Omental fat pad (tissue), 4 donors: Measurements from ENCODE around the gene PHLDA2. TPM values are rescaled to one million over a fixed set of nuclear protein-coding genes. Genes with fewer than 3 reads are reported as not detected.

Experiments used
- ATAC-seq: fragments of 150-250 bp; one replicate; pipeline ENCODE4 v1.9.1; 2016; ENCODE audit warnings: mild to moderate bottlenecking, moderate library complexity; ENCODE audit not compliant: low FRiP score
- DNase-seq: peaks from one replicate; pipeline ENCODE4 v3.0.0-alpha.2; 2019; ENCODE audit warnings: low spot score
- total RNA-seq, 4 donors: library from RNA; depleted of rRNA; stranded (reverse); fragments of >200 nt; gene quantifications; one replicate each; pipeline ENCODE4 v1.1.0, GENCODE V29; 2016
- TF ChIP-seq, protein P1 (sequence below), 3 donors: fragments of 450-650 bp; IDR thresholded peaks; one replicate each; pipeline ENCODE4 v1.5.1; 2016 to 2017; ENCODE audit warnings: antibody characterized with exemption in 3 of 3, mild to moderate bottlenecking in 3 of 3, moderate library complexity in 2 of 3

PHLDA2 gene
- total RNA-seq, 4 donors from 2014 or later = 3.8 to 10.2 (median 7.1) TPM; not detected in 1

DNA sequence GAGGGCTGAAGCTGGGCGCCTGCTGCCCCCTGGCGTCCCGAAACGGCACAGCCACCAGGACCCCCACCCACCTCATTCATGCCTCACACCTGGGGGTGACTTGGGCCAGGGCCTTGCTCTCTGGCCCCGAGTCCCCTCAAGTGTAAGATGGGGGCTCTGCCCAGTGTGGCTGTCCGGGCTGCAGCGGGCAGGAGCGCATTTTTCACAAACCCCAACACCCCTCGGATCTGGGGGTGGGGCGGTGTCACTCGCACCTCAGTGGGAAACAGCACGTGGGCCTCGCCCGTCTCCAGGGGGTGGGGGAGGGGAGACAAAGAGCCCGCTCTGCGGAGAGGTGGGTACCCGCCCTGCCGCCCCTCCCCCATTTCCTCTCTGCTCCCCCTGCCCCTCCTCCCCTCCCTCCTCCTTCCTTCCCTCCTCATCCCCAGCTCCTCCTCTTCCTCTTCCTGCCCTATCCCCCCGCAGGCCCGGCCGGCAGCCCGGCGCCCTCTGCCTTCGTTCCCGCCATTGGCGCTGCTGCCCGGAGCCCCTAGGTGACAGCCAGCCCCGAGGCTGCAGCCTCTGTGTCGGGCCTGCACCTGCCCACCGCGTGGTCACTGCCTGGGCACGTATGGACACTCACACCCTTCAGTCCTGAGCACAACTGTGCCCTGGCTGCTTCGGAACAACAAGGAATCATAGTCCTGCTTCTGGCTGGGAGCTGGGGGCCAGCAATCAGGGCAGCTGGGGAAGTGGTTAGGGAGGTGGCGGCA lies 36.8 kb downstream of the PHLDA2 start:
- DNase-seq (no peak), ATAC-seq (peak; percentile 55)
- TF ChIP-seq, protein P1, sequence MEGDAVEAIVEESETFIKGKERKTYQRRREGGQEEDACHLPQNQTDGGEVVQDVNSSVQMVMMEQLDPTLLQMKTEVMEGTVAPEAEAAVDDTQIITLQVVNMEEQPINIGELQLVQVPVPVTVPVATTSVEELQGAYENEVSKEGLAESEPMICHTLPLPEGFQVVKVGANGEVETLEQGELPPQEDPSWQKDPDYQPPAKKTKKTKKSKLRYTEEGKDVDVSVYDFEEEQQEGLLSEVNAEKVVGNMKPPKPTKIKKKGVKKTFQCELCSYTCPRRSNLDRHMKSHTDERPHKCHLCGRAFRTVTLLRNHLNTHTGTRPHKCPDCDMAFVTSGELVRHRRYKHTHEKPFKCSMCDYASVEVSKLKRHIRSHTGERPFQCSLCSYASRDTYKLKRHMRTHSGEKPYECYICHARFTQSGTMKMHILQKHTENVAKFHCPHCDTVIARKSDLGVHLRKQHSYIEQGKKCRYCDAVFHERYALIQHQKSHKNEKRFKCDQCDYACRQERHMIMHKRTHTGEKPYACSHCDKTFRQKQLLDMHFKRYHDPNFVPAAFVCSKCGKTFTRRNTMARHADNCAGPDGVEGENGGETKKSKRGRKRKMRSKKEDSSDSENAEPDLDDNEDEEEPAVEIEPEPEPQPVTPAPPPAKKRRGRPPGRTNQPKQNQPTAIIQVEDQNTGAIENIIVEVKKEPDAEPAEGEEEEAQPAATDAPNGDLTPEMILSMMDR (IDR thresholded peaks at IDR 0.05) = peak in 2 of 3 donors; percentile 55 to 68

DNA sequence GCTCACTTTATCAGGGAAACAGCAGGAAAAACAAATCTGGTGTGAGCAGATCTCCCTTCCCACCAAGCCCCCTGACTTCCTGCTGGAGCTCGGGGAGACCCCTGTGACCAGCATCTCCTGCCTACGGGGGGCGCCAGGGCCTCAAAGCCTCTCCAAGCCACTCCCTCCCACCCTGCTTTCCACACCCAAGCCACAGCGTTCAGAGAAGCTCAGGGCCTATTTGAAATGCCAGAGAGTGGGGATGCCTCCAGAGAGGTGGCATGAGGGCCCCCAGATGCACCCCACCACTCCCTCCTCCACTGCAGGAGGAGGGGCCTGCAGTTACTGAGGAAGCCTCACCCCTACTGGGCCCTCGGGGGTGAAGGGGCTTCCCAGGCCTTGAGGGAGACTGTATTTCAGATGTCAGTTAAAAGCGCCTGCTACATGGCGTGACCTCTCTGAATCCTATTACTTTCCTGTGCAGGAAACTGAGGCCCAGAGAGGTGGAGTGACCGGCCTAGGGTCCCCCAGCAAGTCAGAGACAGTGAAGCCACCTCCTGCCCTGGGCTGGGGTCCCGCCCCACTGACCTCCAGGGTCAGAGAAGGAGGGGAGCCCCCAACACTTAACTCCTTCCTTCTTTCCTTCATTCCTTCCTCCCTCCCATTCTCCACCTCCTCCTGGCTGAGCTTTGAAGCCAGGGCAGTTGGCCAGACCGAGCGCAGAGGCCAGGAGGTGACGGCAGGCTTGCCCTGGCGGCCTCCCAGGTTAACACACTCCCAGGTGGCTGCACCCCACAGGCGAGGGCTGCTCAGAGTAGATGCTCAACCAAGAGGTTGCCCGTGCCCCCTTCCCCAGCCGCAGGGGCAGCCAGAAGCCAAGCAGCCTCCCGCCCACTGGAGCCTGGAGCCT lies 37.6 kb downstream of the PHLDA2 start:
- TF ChIP-seq, protein P1 (IDR thresholded peaks at IDR 0.05) = no peak
- DNase-seq (no peak), ATAC-seq (no peak)

DNA sequence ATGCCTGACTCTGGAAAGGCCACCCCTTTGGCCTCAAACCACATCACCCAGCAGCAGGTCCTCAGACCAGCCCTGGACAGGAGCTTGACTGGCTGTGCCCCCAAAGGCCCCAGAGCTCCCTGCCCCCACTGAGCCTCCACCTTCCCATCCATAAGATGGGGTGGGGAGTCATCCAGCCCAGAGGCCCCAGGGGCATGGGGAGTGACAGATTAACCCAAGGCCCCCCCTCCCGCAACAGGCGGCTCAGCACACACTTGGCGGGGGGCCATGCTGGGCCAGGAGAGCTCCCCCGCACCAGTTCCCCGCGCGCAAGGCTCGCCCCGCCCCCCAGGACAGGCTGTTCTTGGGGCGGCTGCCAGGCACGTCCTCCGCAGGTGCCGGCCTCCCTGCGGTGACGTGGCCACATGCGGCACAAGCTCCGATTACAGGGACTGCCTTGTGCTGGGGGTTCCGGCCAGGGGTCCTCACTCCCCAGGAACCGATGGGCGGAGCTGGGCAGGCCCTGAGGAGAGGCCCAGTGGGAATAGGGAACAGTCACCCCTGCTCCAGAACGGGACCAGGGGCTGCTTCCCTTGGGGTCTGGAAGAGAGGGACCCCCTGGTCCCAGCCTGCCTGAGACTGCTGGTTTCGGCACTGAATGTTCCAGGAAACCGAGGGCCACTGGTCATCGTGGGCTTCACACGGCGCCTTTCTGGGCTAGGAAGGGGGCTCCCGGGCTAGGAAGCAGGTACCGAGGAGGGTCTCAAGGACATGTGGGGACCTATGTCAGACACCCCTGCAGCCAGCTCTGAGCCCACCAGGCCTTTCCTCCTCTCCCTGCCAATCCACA lies 38.5 kb downstream of the PHLDA2 start:
- peak; percentile 57 for ATAC-seq

DNA sequence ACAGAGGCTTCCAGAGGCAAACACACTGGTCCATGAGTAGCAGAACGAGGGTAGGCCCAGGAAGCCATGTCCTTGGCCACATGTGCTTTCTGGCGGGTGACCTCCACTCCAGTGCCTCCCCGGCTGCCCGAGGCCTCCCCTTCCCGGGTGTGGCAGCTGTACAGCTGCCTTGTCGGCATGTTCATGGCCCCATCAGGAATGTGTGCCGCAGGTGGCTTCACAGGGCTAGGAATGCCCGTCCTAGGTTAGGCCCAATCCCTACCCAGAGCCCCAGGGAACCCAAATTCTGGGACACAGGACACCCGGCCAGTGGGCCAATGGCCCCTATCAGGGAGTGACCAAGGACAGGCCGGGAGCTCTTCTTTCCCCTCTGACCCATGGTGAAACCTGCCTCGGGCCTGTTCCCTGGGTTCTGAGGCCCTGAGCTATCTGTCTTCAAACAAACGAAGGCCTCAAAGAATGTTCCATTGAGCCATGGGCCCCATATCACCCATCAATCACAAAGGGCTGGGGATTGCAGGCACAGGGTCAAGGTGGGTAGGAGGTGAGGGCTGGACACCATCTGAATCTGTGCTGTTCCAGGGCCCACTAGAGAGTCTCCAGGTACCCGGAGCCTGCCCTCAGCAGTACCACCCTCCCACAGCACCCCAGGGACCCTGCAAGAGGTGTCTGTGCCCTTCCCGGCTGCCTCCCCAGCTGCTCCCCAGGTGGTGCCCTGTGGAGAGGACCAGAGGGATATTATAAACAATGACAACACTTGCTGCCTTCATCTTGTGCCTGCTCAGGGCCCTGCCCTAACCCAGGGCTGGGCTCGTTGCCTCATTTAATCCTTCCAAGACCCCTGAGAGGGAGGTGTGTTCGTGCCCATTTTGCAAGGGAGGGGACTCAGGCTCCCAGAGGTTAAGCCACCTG lies 39.6 kb downstream of the PHLDA2 start:
- TF ChIP-seq, protein P1 (IDR thresholded peaks at IDR 0.05) = no peak
- ATAC-seq (no peak), DNase-seq (no peak)

More for the DNA sequence above, 38.5 kb downstream of the PHLDA2 start:
- DNase-seq = peak; percentile 64
- TF ChIP-seq, protein P1 (IDR thresholded peaks at IDR 0.05) = no peak

DNA sequence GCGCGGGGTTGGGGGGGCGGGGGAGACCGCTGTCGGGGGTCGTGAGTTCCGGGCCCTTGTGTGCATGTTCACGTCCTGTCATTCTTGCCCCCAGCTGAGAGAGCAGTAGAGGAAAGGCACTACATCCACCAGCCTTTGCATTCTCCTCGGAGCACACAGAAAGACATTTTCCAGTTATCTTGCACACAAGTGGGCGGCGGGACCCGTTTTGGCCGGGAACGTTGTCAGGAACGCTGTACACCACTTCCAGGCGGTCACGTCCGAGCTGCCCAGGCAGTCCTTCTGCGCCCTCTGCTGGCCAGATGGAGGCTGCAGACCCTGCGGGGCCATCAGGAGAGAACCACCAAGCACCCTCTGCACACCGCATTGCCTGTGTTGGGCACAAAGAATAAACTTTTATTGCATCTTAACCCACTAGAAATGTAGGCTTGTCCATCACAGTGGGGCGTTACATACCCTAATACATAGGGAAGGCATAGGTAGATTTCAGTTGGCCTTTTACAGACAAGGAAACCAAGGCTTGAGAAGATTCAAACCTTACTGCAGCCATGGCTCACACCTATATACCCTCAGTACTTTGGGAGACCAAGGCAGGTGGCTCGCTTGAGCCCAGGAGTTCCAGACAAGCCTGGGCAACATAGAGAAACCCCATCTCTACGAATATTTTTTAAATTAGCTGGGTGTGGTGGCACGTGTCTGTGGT lies 40.8 kb downstream of the PHLDA2 start:
- DNase-seq = peak; percentile 97
- TF ChIP-seq, protein P1 (IDR thresholded peaks at IDR 0.05) = peak in 2 of 3 donors; percentile 80 to 87
- ATAC-seq = no peak
